Measurements from ENCODE around the gene CAMLG. TPM values are rescaled to one million over a fixed set of nuclear protein-coding genes. Genes with fewer than 3 reads are reported as not detected.

Gene CAMLG
- total RNA-seq, 1 experiment from 2014 or later: 30.9 TPM

GRCh38 chr5:134792286-134792685, 53.9 kb downstream of the CAMLG start:
- Mint-ChIP-seq H3K9me3 (ENCODE audit: unreplicated experiment) (no peaks in the 10 kb centered on the region), H3K27ac (ENCODE audit: unreplicated experiment) (no peak overlapping the region), H3K4me1 (ENCODE audit: low read depth, unreplicated experiment) (no peaks in the 10 kb centered on the region), H3K27me3 (ENCODE audit: insufficient read depth, unreplicated experiment) (no peaks in the 10 kb centered on the region), H3K36me3 (ENCODE audit: insufficient read depth, unreplicated experiment) (peaks cover 91% of the 10 kb centered on the region), H3K4me3 (ENCODE audit: unreplicated experiment) (no peak overlapping the region)
- TF ChIP-seq CTCF (IDR thresholded peaks at IDR 0.05; ENCODE audit: insufficient read depth in 1 of 2, low read depth in 1 of 2, low read length in 1 of 2, severe bottlenecking in 1 of 2, unreplicated experiment in 1 of 2): no peak
- intact Hi-C loops (cut with micrococcal nuclease; ENCODE audit: unreplicated experiment): no loop called here
- no peaks in the 10 kb centered on the region for H3K27me3 ChIP-seq (replicated peaks; ENCODE audit: control insufficient read depth, insufficient read depth, low read length)
- POLR2A ChIA-PET: no interaction called here
- no peak for DNase-seq
- CTCF ChIA-PET: no interaction called here
- no peak overlapping the region for H3K4me3 ChIP-seq (ENCODE audit: low read depth, low read length)
- H3K9me3 ChIP-seq: no peaks in the 10 kb centered on the region
- no peaks in the 10 kb centered on the region for H3K36me3 ChIP-seq (ENCODE audit: control insufficient read depth, insufficient read depth, low read length)
- no TSS peak for BruUV-seq (replicated peaks)
- H3K4me1 ChIP-seq: no peaks in the 10 kb centered on the region

GRCh38 chr5:134793111-134793510, 54.8 kb downstream of the CAMLG start:
- Histone ChIP-seq H3K4me3 (ENCODE audit: low read depth, low read length) (no peak overlapping the region), H3K9me3 (no peaks in the 10 kb centered on the region), H3K36me3 (ENCODE audit: control insufficient read depth, insufficient read depth, low read length) (no peaks in the 10 kb centered on the region), H3K27me3 (replicated peaks; ENCODE audit: control insufficient read depth, insufficient read depth, low read length) (no peaks in the 10 kb centered on the region), H3K4me1 (no peaks in the 10 kb centered on the region)
- no peak for DNase-seq
- POLR2A ChIA-PET: no interaction called here
- BruUV-seq (replicated peaks): no TSS peak
- H3K9me3 Mint-ChIP-seq (ENCODE audit: unreplicated experiment): no peaks in the 10 kb centered on the region
- H3K27me3 Mint-ChIP-seq (ENCODE audit: insufficient read depth, unreplicated experiment): no peaks in the 10 kb centered on the region
- H3K4me3 Mint-ChIP-seq (ENCODE audit: unreplicated experiment): no peak overlapping the region
- CTCF ChIA-PET: no interaction called here
- no peak for TF ChIP-seq CTCF (IDR thresholded peaks at IDR 0.05; ENCODE audit: insufficient read depth in 1 of 2, low read depth in 1 of 2, low read length in 1 of 2, severe bottlenecking in 1 of 2, unreplicated experiment in 1 of 2)
- no peaks in the 10 kb centered on the region for H3K4me1 Mint-ChIP-seq (ENCODE audit: low read depth, unreplicated experiment)
- H3K27ac Mint-ChIP-seq (ENCODE audit: unreplicated experiment): no peak overlapping the region
- intact Hi-C loops (cut with micrococcal nuclease; ENCODE audit: unreplicated experiment): no loop called here
- peaks cover 94% of the 10 kb centered on the region for H3K36me3 Mint-ChIP-seq (ENCODE audit: insufficient read depth, unreplicated experiment)

- H3K36me3 ChIP-seq (ENCODE audit: control insufficient read depth, insufficient read depth, low read length): no peaks in the 10 kb centered on the region
- BruUV-seq (replicated peaks): no TSS peak
- ChIA-PET CTCF (no interaction called here), POLR2A (no interaction called here)
- no peak overlapping the region for H3K4me3 Mint-ChIP-seq (ENCODE audit: unreplicated experiment)
- H3K27ac Mint-ChIP-seq (ENCODE audit: unreplicated experiment): peak overlapping the region; percentile 42
- intact Hi-C loops (cut with micrococcal nuclease; ENCODE audit: unreplicated experiment): no loop called here
- H3K9me3 ChIP-seq: no peaks in the 10 kb centered on the region
- no peaks in the 10 kb centered on the region for H3K4me1 ChIP-seq
- no peak for DNase-seq
- H3K4me3 ChIP-seq (ENCODE audit: low read depth, low read length): no peak overlapping the region
- peaks cover 96% of the 10 kb centered on the region for H3K36me3 Mint-ChIP-seq (ENCODE audit: insufficient read depth, unreplicated experiment)
- TF ChIP-seq CTCF (IDR thresholded peaks at IDR 0.05; ENCODE audit: insufficient read depth in 1 of 2, low read depth in 1 of 2, low read length in 1 of 2, severe bottlenecking in 1 of 2, unreplicated experiment in 1 of 2): no peak
- H3K27me3 Mint-ChIP-seq (ENCODE audit: insufficient read depth, unreplicated experiment): no peaks in the 10 kb centered on the region
- no peaks in the 10 kb centered on the region for H3K27me3 ChIP-seq (replicated peaks; ENCODE audit: control insufficient read depth, insufficient read depth, low read length)
- H3K4me1 Mint-ChIP-seq (ENCODE audit: low read depth, unreplicated experiment): no peaks in the 10 kb centered on the region
- H3K9me3 Mint-ChIP-seq (ENCODE audit: unreplicated experiment): no peaks in the 10 kb centered on the region
Measured at GRCh38 chr5:134794082-134794481, 55.7 kb downstream of the CAMLG start.
